IMR-90 (cell line): ENCODE measurements around the gene MAGI2. TPM values are rescaled to one million over a fixed set of nuclear protein-coding genes. Genes with fewer than 3 reads are reported as not detected.

Source experiments
- ATAC-seq: fragments of 200-7000 bp; cut with Tn5 transposase; 2 replicates; pipeline ENCODE4 v1.9.1; 2020; ENCODE audit warnings: low read depth, mild to moderate bottlenecking, moderate library complexity
- BruUV-seq: library from RNA; stranded (reverse); fragments of 400-500 nt; replicated peaks from 2 replicates; lab custom pipeline; 2021; lab: Mats Ljungman, UMichigan
- CTCF ChIA-PET: fragments of 300-600 bp; formaldehyde crosslinking; extraction: SDS; loops from one replicate; lab custom pipeline; 2021; ENCODE audit warnings: antibody characterized with exemption; lab: Yijun Ruan, JAX
- POLR2A ChIA-PET: fragments of 300-600 bp; sonication (Branson Sonifier 250); formaldehyde crosslinking; loops from one replicate; lab custom pipeline; 2022; ENCODE audit warnings: antibody characterized with exemption; ENCODE audit not compliant: unreplicated experiment; lab: Charles Lee
- DNase-seq: peaks from one replicate; pipeline ENCODE4 v3.0.0; 2013
- H2AFZ ChIP-seq: replicated peaks from 2 replicates; pipeline ENCODE3; 2013; ENCODE audit warnings: low read length, mild to moderate bottlenecking; ENCODE audit not compliant: poor library complexity
- H2AK5ac ChIP-seq: 2 replicates; pipeline ENCODE4 v1.6.1; 2013; ENCODE audit warnings: low read depth, low read length, inconsistent platforms
- H2AK9ac ChIP-seq: replicated peaks from 2 replicates; pipeline ENCODE3; 2013; ENCODE audit warnings: mild to moderate bottlenecking, low read depth, low read length, moderate library complexity; ENCODE audit not compliant: poor library complexity
- H2BK120ac ChIP-seq: 2 replicates; pipeline ENCODE4 v1.6.1; 2013; ENCODE audit warnings: low read depth, low read length, inconsistent platforms
- H2BK15ac ChIP-seq: 3 replicates; pipeline ENCODE4 v1.6.1; 2013; ENCODE audit warnings: low read depth, low read length, inconsistent platforms
- H2BK20ac ChIP-seq: 2 replicates; pipeline ENCODE4 v1.6.1; 2013; ENCODE audit warnings: low read depth, mild to moderate bottlenecking, inconsistent platforms, low read length, moderate library complexity
- H2BK5ac ChIP-seq: 2 replicates; pipeline ENCODE4 v1.6.1; 2013; ENCODE audit warnings: mild to moderate bottlenecking, low read depth, low read length, inconsistent platforms; ENCODE audit not compliant: poor library complexity, severe bottlenecking
- H3K14ac ChIP-seq: replicated peaks from 2 replicates; pipeline ENCODE4 v1.6.1; 2013; ENCODE audit warnings: low read depth, low read length, inconsistent platforms
- H3K18ac ChIP-seq: 2 replicates; pipeline ENCODE4 v1.6.1; 2013; ENCODE audit warnings: low read depth, low read length, control low read depth
- H3K23ac ChIP-seq: 2 replicates; pipeline ENCODE4 v1.6.1; 2013; ENCODE audit warnings: low read depth, low read length, inconsistent platforms
- H3K27ac ChIP-seq: 2 replicates; pipeline ENCODE4 v1.5.1; 2013; ENCODE audit warnings: mild to moderate bottlenecking, control low read depth, low read length; ENCODE audit not compliant: insufficient read depth
- H3K27me3 ChIP-seq: 2 replicates; pipeline ENCODE4 v1.6.1; 2013; ENCODE audit warnings: low read length; ENCODE audit not compliant: control insufficient read depth, insufficient read depth
- H3K36me3 ChIP-seq: 2 replicates; pipeline ENCODE4 v1.6.1; 2013; ENCODE audit warnings: low read length, mixed read lengths; ENCODE audit not compliant: control insufficient read depth, insufficient read depth
- H3K4ac ChIP-seq: 2 replicates; pipeline ENCODE4 v1.6.1; 2013; ENCODE audit warnings: low read depth, low read length, inconsistent platforms
- H3K4me1 ChIP-seq: 2 replicates; pipeline ENCODE4 v1.6.1; 2013; ENCODE audit warnings: low read length, mixed read lengths; ENCODE audit not compliant: control insufficient read depth, insufficient read depth
- H3K4me2 ChIP-seq: 2 replicates; pipeline ENCODE4 v1.6.1; 2013; ENCODE audit warnings: low read depth, mild to moderate bottlenecking, control low read depth, low read length, moderate library complexity
- H3K4me3 ChIP-seq: 2 replicates; pipeline ENCODE4 v1.5.1; 2013; ENCODE audit warnings: low read depth, mild to moderate bottlenecking, control low read depth, low read length, moderate library complexity; ENCODE audit not compliant: insufficient read depth
- H3K56ac ChIP-seq: 2 replicates; pipeline ENCODE4 v1.6.1; 2013; ENCODE audit warnings: low read length, inconsistent platforms; ENCODE audit not compliant: insufficient read depth; ENCODE audit errors: extremely low read depth
- H3K79me1 ChIP-seq, 2 experiments: 2 replicates each; pipeline ENCODE4 v1.6.1; 2013; ENCODE audit warnings: low read length in 2 of 2, inconsistent platforms in 1 of 2, low read depth in 1 of 2
- H3K9ac ChIP-seq: 2 replicates; pipeline ENCODE4 v1.6.1; 2013; ENCODE audit warnings: low read depth, low read length, control low read depth
- H3K9me1 ChIP-seq: 2 replicates; pipeline ENCODE4 v1.6.1; 2013; ENCODE audit warnings: low read length, inconsistent platforms; ENCODE audit not compliant: insufficient read depth
- H3K9me3 ChIP-seq: 2 replicates; pipeline ENCODE4 v1.6.1; 2013; ENCODE audit warnings: low read length; ENCODE audit not compliant: control insufficient read depth, insufficient read depth
- H4K20me1 ChIP-seq: 2 replicates; pipeline ENCODE4 v1.6.1; 2013; ENCODE audit warnings: low read length, inconsistent platforms; ENCODE audit not compliant: insufficient read depth
- H4K5ac ChIP-seq: 2 replicates; pipeline ENCODE4 v1.6.1; 2013; ENCODE audit warnings: mild to moderate bottlenecking, low read depth, low read length, control low read depth
- H4K8ac ChIP-seq, 2 experiments: 2 replicates each; pipeline ENCODE4 v1.6.1; 2013; ENCODE audit warnings: low read depth in 2 of 2, low read length in 2 of 2, control low read depth in 1 of 2, inconsistent platforms in 1 of 2
- H4K91ac ChIP-seq: 2 replicates; pipeline ENCODE4 v1.6.1; 2013; ENCODE audit warnings: low read depth, low read length, inconsistent platforms; ENCODE audit not compliant: insufficient read depth
- BHLHE40 ChIP-seq: fragments of 150-350 bp; IDR thresholded peaks from 2 replicates; pipeline ENCODE4 v1.6.1; 2016; ENCODE audit warnings: mild to moderate bottlenecking, low read depth, low read length
- CTCF ChIP-seq: conservative IDR thresholded peaks from 2 replicates; pipeline ENCODE4 v1.5.1; 2012; ENCODE audit warnings: mild to moderate bottlenecking, low read depth, low read length, improper control_type of control experiment
- ELK1 ChIP-seq: fragments of 150-350 bp; IDR thresholded peaks from 2 replicates; pipeline ENCODE4 v1.6.1; 2016; ENCODE audit warnings: low read depth, mild to moderate bottlenecking, low read length, moderate library complexity, borderline replicate concordance
- MAZ ChIP-seq: IDR thresholded peaks from 2 replicates; pipeline ENCODE4 v1.6.1; 2012; ENCODE audit warnings: low read depth, mild to moderate bottlenecking, low read length, improper control_type of control experiment, moderate library complexity, borderline replicate concordance
- POLR2A ChIP-seq: IDR thresholded peaks from 2 replicates; pipeline ENCODE4 v1.6.1; 2012; ENCODE audit warnings: mild to moderate bottlenecking, low read depth, low read length
- RFX5 ChIP-seq: IDR thresholded peaks from 2 replicates; pipeline ENCODE4 v1.8.0; 2012; ENCODE audit warnings: low read depth, mild to moderate bottlenecking, low read length, moderate library complexity
- SMC3 ChIP-seq: fragments of 150-350 bp; IDR thresholded peaks from 2 replicates; pipeline ENCODE4 v1.6.1; 2016; ENCODE audit warnings: low read depth, mild to moderate bottlenecking, antibody characterized with exemption, low read length, moderate library complexity
- USF2 ChIP-seq: fragments of 150-350 bp; IDR thresholded peaks from 2 replicates; pipeline ENCODE4 v1.6.1; 2017; ENCODE audit warnings: mild to moderate bottlenecking, antibody characterized with exemption, low read length, low read depth
- WGBS, 2 experiments: methylation state at CpG; one replicate each; pipeline versions ENCODE4 v1.1.5 to v1.1.7; 2013; ENCODE audit warnings: missing lambda C conversion rate in 2 of 2; ENCODE audit not compliant: insufficient read length in 1 of 2; ENCODE audit errors: extremely low coverage in 2 of 2; 5-methylcytosine and 5-hydroxymethylcytosine counted together
- dilution Hi-C: fragments of 300-500 bp; cut with HindIII; formaldehyde crosslinking; loops from one replicate; pipeline ENCODE4 v1.14.3; 2018; ENCODE audit warnings: low sequenced_read_pairs; ENCODE audit not compliant: unreplicated experiment
- in situ Hi-C: fragments of 300-500 bp; cut with MboI; formaldehyde crosslinking; loops from 3 replicates; pipeline ENCODE4 v1.14.3; 2019; ENCODE audit warnings: low sequenced_read_pairs, inconsistent platforms, mixed read lengths
- intact Hi-C: fragments of 100-400 bp; cut with micrococcal nuclease; formaldehyde crosslinking; loops from 2 replicates; pipeline ENCODE4 v1.10.0; 2022
- polyA plus RNA-seq, 3 experiments: library from polyadenylated mRNA; depleted of rRNA; stranded (reverse); fragments of >200 nt; gene quantifications; 2 replicates each; pipeline ENCODE4 v1.2.3, GENCODE V29; 2012; ENCODE audit warnings: low replicate concordance in 1 of 3
- total RNA-seq: library from RNA; depleted of rRNA; stranded (reverse); fragments of >200 nt; gene quantifications from 2 replicates; pipeline ENCODE4 v1.2.3, GENCODE V29; 2012

Gene MAGI2
- total and polyA plus RNA-seq, 2 of the 4 experiments (the other 2 are of a cell fraction) = 2.5 to 17.9 TPM

GRCh38 chr7:79401254-79401653 lies 52.2 kb downstream of the MAGI2 start:
- no peaks in the 10 kb centered on the region for H3K27me3 ChIP-seq
- no CpG with 5 or more reads among the region's 1 CpG for WGBS, 2 experiments
- in situ Hi-C loops = no loop called here
- no peak overlapping the region for H2BK120ac ChIP-seq
- peaks cover 2% of the 10 kb centered on the region; the same call in 1 of the 2 replicates for H3K4me1 ChIP-seq
- H3K18ac ChIP-seq = no peak overlapping the region
- no peak overlapping the region for H2AFZ ChIP-seq
- no peak overlapping the region for H2BK20ac ChIP-seq
- no peaks in the 10 kb centered on the region for H3K9me3 ChIP-seq
- no peak overlapping the region for H3K23ac ChIP-seq
- no peak overlapping the region for H3K4ac ChIP-seq
- ATAC-seq (no peak), DNase-seq (no peak)
- no peak overlapping the region for H3K27ac ChIP-seq
- H2BK15ac ChIP-seq = no peak overlapping the region
- H2AK5ac ChIP-seq = no peak overlapping the region
- no TSS peak for BruUV-seq
- H4K5ac ChIP-seq = no peak overlapping the region
- 0 out of 2 replicates have a peak, but pooled peaks cover under 1% of the 10 kb centered on the region for H3K9me1 ChIP-seq
- dilution Hi-C loops = no loop called here
- ChIA-PET CTCF (no interaction called here), POLR2A (no interaction called here)
- no peak overlapping the region for H3K4me2 ChIP-seq
- H3K36me3 ChIP-seq = no peaks in the 10 kb centered on the region
- no peak overlapping the region for H3K56ac ChIP-seq
- no peak overlapping the region for H4K8ac ChIP-seq
- intact Hi-C loops = no loop called here
- H4K20me1 ChIP-seq = no peaks in the 10 kb centered on the region
- no peak overlapping the region for H3K9ac ChIP-seq
- no peak overlapping the region for H3K14ac ChIP-seq
- TF ChIP-seq MAZ (no peak), CTCF (no peak), BHLHE40 (no peak), USF2 (no peak), SMC3 (no peak), POLR2A (no peak), ELK1 (no peak), RFX5 (no peak)
- H3K79me1 ChIP-seq = peaks cover 13 to 32% of the 10 kb centered on the region in 2 experiments; a peak in 3 of 4 replicates
- no peak overlapping the region for H3K4me3 ChIP-seq
- H4K91ac ChIP-seq = no peak overlapping the region
- H2BK5ac ChIP-seq = no peak overlapping the region
- H2AK9ac ChIP-seq = no peak overlapping the region
